Measurements from ENCODE around the gene ZSWIM5. TPM values are rescaled to one million over a fixed set of nuclear protein-coding genes. Genes with fewer than 3 reads are reported as not detected.
"Not testable (repeated sequence)": the region's sequence is repeated elsewhere in the genome, so short reads cannot be mapped to it uniquely, and the experiment has no call there.

ZSWIM5 gene
- total RNA-seq, 2 experiments from 2014 or later: 1.7 to 1.9 TPM

GRCh38 chr1:45148209-45148825, 58.1 kb downstream of the ZSWIM5 start:
- ATAC-seq (ENCODE audit: low read depth) (no peak), DNase-seq (no peak)
- POLR2A ChIA-PET: interaction anchor here (0.6 kb wide), 1 partner anchor 311 kb away, joined by 3 read pairs; no protein-coding TSS in a partner anchor
- Mint-ChIP-seq H3K4me3 (no peak overlapping the region), H3K36me3 (no peaks in the 10 kb centered on the region), H3K9me3 (no peaks in the 10 kb centered on the region), H3K27me3 (peaks cover 9% of the 10 kb centered on the region), H3K4me1 (peaks cover 2% of the 10 kb centered on the region), H3K27ac (no peak overlapping the region)

- no peaks in the 10 kb centered on the region for H3K36me3 Mint-ChIP-seq
- no peak overlapping the region for H3K4me3 Mint-ChIP-seq
- DNase-seq (no peak), ATAC-seq (ENCODE audit: low read depth) (no peak)
- no peaks in the 10 kb centered on the region for H3K9me3 Mint-ChIP-seq
- peaks cover 2% of the 10 kb centered on the region for H3K4me1 Mint-ChIP-seq
- H3K27ac Mint-ChIP-seq: no peak overlapping the region
- H3K27me3 Mint-ChIP-seq: peaks cover 9% of the 10 kb centered on the region
- POLR2A ChIA-PET: no interaction called here
These were observed 59.6 kb downstream of the ZSWIM5 start for GRCh38 chr1:45146833-45147232.

GRCh38 chr1:45141247-45142003, 65.0 kb downstream of the ZSWIM5 start:
- POLR2A ChIA-PET: no interaction called here
- H3K9me3 Mint-ChIP-seq: no peaks in the 10 kb centered on the region
- H3K27ac Mint-ChIP-seq: no peak overlapping the region
- H3K27me3 Mint-ChIP-seq: peaks cover 2% of the 10 kb centered on the region
- no peaks in the 10 kb centered on the region for H3K36me3 Mint-ChIP-seq
- no peak for DNase-seq
- ATAC-seq (ENCODE audit: low read depth): no peak
- no peak overlapping the region for H3K4me3 Mint-ChIP-seq
- peaks cover 2% of the 10 kb centered on the region for H3K4me1 Mint-ChIP-seq

GRCh38 chr1:45136984-45137383, 69.4 kb downstream of the ZSWIM5 start:
- no peak overlapping the region for H3K4me3 Mint-ChIP-seq
- peaks cover 1% of the 10 kb centered on the region for H3K9me3 Mint-ChIP-seq
- DNase-seq (no peak), ATAC-seq (ENCODE audit: low read depth) (no peak)
- peaks cover 5% of the 10 kb centered on the region for H3K27me3 Mint-ChIP-seq
- H3K27ac Mint-ChIP-seq: no peak overlapping the region
- H3K36me3 Mint-ChIP-seq: no peaks in the 10 kb centered on the region
- no peaks in the 10 kb centered on the region for H3K4me1 Mint-ChIP-seq
- POLR2A ChIA-PET: no interaction called here

- Mint-ChIP-seq H3K27ac (no peak overlapping the region), H3K4me3 (no peak overlapping the region), H3K36me3 (no peaks in the 10 kb centered on the region), H3K4me1 (no peaks in the 10 kb centered on the region), H3K27me3 (peaks cover 5% of the 10 kb centered on the region), H3K9me3 (peaks cover 1% of the 10 kb centered on the region)
- POLR2A ChIA-PET: no interaction called here
- no peak for DNase-seq
- no peak for ATAC-seq (ENCODE audit: low read depth)
These were observed 71.1 kb downstream of the ZSWIM5 start for GRCh38 chr1:45135316-45135715.

GRCh38 chr1:45134461-45134873, 71.9 kb downstream of the ZSWIM5 start:
- ATAC-seq (ENCODE audit: low read depth): no peak
- no peak for DNase-seq
- no peaks in the 10 kb centered on the region for H3K4me1 Mint-ChIP-seq
- H3K36me3 Mint-ChIP-seq: no peaks in the 10 kb centered on the region
- H3K27me3 Mint-ChIP-seq: peaks cover 3% of the 10 kb centered on the region
- H3K9me3 Mint-ChIP-seq: peaks cover 1% of the 10 kb centered on the region
- H3K4me3 Mint-ChIP-seq: no peak overlapping the region
- no peak overlapping the region for H3K27ac Mint-ChIP-seq
- POLR2A ChIA-PET: no interaction called here

- not testable (repeated sequence) for H3K9me3 Mint-ChIP-seq; ATAC-seq (ENCODE audit: low read depth); H3K27me3 Mint-ChIP-seq; H3K4me3 Mint-ChIP-seq; H3K36me3 Mint-ChIP-seq; H3K27ac Mint-ChIP-seq; H3K4me1 Mint-ChIP-seq; DNase-seq
- POLR2A ChIA-PET: interaction anchor here (0.5 kb wide), 1 partner anchor 329 kb away, joined by 3 read pairs; no protein-coding TSS in a partner anchor
These were observed 73.7 kb downstream of the ZSWIM5 start for GRCh38 chr1:45132719-45133118.

GRCh38 chr1:45123358-45123757, 83.0 kb downstream of the ZSWIM5 start:
- no peaks in the 10 kb centered on the region for H3K36me3 Mint-ChIP-seq
- peaks cover 6% of the 10 kb centered on the region for H3K27me3 Mint-ChIP-seq
- H3K4me3 Mint-ChIP-seq: no peak overlapping the region
- peaks cover 2% of the 10 kb centered on the region for H3K9me3 Mint-ChIP-seq
- POLR2A ChIA-PET: no interaction called here
- ATAC-seq (ENCODE audit: low read depth) (no peak), DNase-seq (no peak)
- H3K4me1 Mint-ChIP-seq: no peaks in the 10 kb centered on the region
- H3K27ac Mint-ChIP-seq: no peak overlapping the region

- POLR2A ChIA-PET: no interaction called here
- Mint-ChIP-seq H3K27ac (no peak overlapping the region), H3K27me3 (peaks cover 4% of the 10 kb centered on the region), H3K4me3 (no peak overlapping the region), H3K4me1 (no peaks in the 10 kb centered on the region), H3K9me3 (peaks cover 2% of the 10 kb centered on the region), H3K36me3 (no peaks in the 10 kb centered on the region)
- ATAC-seq (ENCODE audit: low read depth): no peak
- DNase-seq: no peak
These were observed 83.7 kb downstream of the ZSWIM5 start for GRCh38 chr1:45122724-45123123.

GRCh38 chr1:45117766-45118165, 88.6 kb downstream of the ZSWIM5 start:
- Mint-ChIP-seq H3K4me1 (peaks cover 8% of the 10 kb centered on the region), H3K36me3 (no peaks in the 10 kb centered on the region), H3K9me3 (peaks cover 2% of the 10 kb centered on the region), H3K4me3 (no peak overlapping the region), H3K27me3 (peaks cover 4% of the 10 kb centered on the region), H3K27ac (no peak overlapping the region)
- ATAC-seq (ENCODE audit: low read depth) (no peak), DNase-seq (no peak)
- POLR2A ChIA-PET: no interaction called here

GRCh38 chr1:45116820-45117219, 89.6 kb downstream of the ZSWIM5 start:
- no peak for DNase-seq
- no peaks in the 10 kb centered on the region for H3K36me3 Mint-ChIP-seq
- peaks cover 4% of the 10 kb centered on the region for H3K27me3 Mint-ChIP-seq
- no peak overlapping the region for H3K4me3 Mint-ChIP-seq
- POLR2A ChIA-PET: no interaction called here
- H3K4me1 Mint-ChIP-seq: peaks cover 8% of the 10 kb centered on the region
- H3K9me3 Mint-ChIP-seq: peaks cover 2% of the 10 kb centered on the region
- H3K27ac Mint-ChIP-seq: no peak overlapping the region
- no peak for ATAC-seq (ENCODE audit: low read depth)

- H3K27ac Mint-ChIP-seq: no peak overlapping the region
- H3K27me3 Mint-ChIP-seq: peaks cover 4% of the 10 kb centered on the region
- H3K9me3 Mint-ChIP-seq: peaks cover 2% of the 10 kb centered on the region
- no peaks in the 10 kb centered on the region for H3K36me3 Mint-ChIP-seq
- no peak for DNase-seq
- no peak overlapping the region for H3K4me3 Mint-ChIP-seq
- POLR2A ChIA-PET: no interaction called here
- no peak for ATAC-seq (ENCODE audit: low read depth)
- H3K4me1 Mint-ChIP-seq: peaks cover 8% of the 10 kb centered on the region
These were observed 90.1 kb downstream of the ZSWIM5 start for GRCh38 chr1:45116340-45116739.

GRCh38 chr1:45115198-45115597, 91.2 kb downstream of the ZSWIM5 start:
- H3K4me1 Mint-ChIP-seq; H3K27me3 Mint-ChIP-seq; H3K36me3 Mint-ChIP-seq; ATAC-seq (ENCODE audit: low read depth); POLR2A ChIA-PET; H3K27ac Mint-ChIP-seq; DNase-seq; H3K4me3 Mint-ChIP-seq; H3K9me3 Mint-ChIP-seq: not testable (repeated sequence)

GRCh38 chr1:45112661-45113060, 93.7 kb downstream of the ZSWIM5 start:
- peaks cover 8% of the 10 kb centered on the region for H3K4me1 Mint-ChIP-seq
- H3K4me3 Mint-ChIP-seq: no peak overlapping the region
- H3K27me3 Mint-ChIP-seq: peaks cover 2% of the 10 kb centered on the region
- DNase-seq (no peak), ATAC-seq (ENCODE audit: low read depth) (no peak)
- no peak overlapping the region for H3K27ac Mint-ChIP-seq
- no peaks in the 10 kb centered on the region for H3K9me3 Mint-ChIP-seq
- H3K36me3 Mint-ChIP-seq: no peaks in the 10 kb centered on the region
- POLR2A ChIA-PET: no interaction called here
